ENCODE data around the gene BEX5. TPM values are rescaled to one million over a fixed set of nuclear protein-coding genes. Genes with fewer than 3 reads are reported as not detected.
"Not testable (repeated sequence)": the region's sequence is repeated elsewhere in the genome, so short reads cannot be mapped to it uniquely, and the experiment has no call there.

BEX5 gene
- 1 to 10 TPM; 1.6 to 5.3 (median 3.3) TPM for total RNA-seq

DNA sequence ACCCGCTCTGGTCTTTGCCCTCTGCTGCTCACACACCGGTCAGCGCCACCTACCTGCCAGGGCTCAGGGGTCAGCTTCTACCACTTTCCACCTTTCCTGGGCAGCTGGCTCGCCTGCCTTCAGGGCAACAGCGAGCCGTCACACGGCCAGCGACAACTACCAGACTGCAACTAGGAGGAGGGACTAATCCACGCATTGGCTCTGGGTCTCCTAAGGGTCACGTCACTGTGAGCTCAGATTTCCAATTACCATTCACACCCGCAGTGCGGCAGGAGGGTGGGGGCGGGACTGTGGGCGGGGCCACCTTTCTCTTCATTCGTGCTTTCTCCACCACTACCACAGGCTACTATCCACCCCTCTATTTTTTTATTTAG lies at the start of gene BEX5:
Gene BEX5, minus strand, starts transcription at position 172 of the 374 bp plus-strand sequence. CDS start 1,712 bp downstream, outside the sequence.
- H3K27ac ChIP-seq: peak within 1 kb of the TSS; percentile 74 to 76
- H3K4me3 ChIP-seq: peak within 1 kb of the TSS; percentile 33 to 61 (median 53)
- peak in 1 of 3 donors; percentile 33 for TF ChIP-seq POLR2AphosphoS5 (IDR thresholded peaks at IDR 0.05)
- no peak for TF ChIP-seq POLR2A (IDR thresholded peaks at IDR 0.05)
- no peaks in the 10 kb centered on the region for H3K36me3 ChIP-seq
- no peaks in the 10 kb centered on the region for H3K4me1 ChIP-seq
- peak in 1 of 2 donors; percentile 63 for DNase-seq (ENCODE audit: low spot score in 2 of 2)
- intact Hi-C loops (cut with DNase I; ENCODE audit: low total_unique reads): no loop called here
- peaks cover 0 to 41% of the 10 kb centered on the region in 2 donors for H3K27me3 ChIP-seq
- no peaks in the 10 kb centered on the region for H3K9me3 ChIP-seq

DNA sequence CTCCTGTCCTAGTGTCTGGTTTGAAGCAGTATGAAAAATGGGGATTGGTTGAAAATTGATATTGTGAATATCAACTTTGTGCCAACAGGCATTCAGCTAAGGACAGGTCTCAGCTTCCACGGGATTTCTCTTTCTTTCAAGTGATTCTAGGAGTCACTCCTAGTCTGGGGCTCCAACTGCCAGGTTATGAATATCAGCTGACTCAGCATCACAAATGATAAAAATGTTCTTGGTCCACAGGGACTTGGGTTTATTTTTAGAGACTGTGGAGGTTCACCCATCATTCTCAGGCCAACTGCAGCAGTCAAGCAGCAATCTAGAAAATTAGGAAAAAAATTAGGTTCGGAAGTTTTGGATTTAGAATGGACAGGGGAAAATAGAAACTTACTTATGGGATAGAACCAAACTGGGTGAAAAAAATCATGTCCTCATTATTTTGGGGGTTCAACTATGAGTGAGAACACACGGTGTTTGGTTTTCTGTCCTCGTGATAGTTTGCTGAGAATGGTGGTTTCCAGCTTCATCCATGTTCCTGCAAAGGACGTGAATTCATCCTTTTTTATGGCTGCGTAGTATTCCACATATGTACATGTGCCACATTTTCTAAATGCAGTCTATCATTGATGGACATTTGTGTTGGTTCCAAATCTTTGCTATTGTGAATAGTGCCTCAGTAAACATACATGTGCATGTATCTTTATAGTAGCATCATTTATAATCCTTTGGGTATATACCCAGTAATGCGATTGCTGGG lies 30.4 kb upstream of the BEX5 start:
- H3K27me3 ChIP-seq: peaks cover 0 to 14% of the 10 kb centered on the region in 2 donors
- TF ChIP-seq, protein P1, sequence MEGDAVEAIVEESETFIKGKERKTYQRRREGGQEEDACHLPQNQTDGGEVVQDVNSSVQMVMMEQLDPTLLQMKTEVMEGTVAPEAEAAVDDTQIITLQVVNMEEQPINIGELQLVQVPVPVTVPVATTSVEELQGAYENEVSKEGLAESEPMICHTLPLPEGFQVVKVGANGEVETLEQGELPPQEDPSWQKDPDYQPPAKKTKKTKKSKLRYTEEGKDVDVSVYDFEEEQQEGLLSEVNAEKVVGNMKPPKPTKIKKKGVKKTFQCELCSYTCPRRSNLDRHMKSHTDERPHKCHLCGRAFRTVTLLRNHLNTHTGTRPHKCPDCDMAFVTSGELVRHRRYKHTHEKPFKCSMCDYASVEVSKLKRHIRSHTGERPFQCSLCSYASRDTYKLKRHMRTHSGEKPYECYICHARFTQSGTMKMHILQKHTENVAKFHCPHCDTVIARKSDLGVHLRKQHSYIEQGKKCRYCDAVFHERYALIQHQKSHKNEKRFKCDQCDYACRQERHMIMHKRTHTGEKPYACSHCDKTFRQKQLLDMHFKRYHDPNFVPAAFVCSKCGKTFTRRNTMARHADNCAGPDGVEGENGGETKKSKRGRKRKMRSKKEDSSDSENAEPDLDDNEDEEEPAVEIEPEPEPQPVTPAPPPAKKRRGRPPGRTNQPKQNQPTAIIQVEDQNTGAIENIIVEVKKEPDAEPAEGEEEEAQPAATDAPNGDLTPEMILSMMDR (IDR thresholded peaks at IDR 0.05): no peak
- no peak for TF ChIP-seq POLR2AphosphoS5 (IDR thresholded peaks at IDR 0.05)
- TF ChIP-seq POLR2A (IDR thresholded peaks at IDR 0.05): no peak
- no peak overlapping the region for H3K27ac ChIP-seq
- DNase-seq (ENCODE audit: low spot score in 2 of 2): no peak
- H3K4me1 ChIP-seq: no peaks in the 10 kb centered on the region
- H3K9me3 ChIP-seq: peaks cover 2 to 12% of the 10 kb centered on the region in 2 donors
- H3K4me3 ChIP-seq: no peak overlapping the region
- intact Hi-C loops (cut with DNase I; ENCODE audit: low total_unique reads): no loop called here
- H3K36me3 ChIP-seq: no peaks in the 10 kb centered on the region

DNA sequence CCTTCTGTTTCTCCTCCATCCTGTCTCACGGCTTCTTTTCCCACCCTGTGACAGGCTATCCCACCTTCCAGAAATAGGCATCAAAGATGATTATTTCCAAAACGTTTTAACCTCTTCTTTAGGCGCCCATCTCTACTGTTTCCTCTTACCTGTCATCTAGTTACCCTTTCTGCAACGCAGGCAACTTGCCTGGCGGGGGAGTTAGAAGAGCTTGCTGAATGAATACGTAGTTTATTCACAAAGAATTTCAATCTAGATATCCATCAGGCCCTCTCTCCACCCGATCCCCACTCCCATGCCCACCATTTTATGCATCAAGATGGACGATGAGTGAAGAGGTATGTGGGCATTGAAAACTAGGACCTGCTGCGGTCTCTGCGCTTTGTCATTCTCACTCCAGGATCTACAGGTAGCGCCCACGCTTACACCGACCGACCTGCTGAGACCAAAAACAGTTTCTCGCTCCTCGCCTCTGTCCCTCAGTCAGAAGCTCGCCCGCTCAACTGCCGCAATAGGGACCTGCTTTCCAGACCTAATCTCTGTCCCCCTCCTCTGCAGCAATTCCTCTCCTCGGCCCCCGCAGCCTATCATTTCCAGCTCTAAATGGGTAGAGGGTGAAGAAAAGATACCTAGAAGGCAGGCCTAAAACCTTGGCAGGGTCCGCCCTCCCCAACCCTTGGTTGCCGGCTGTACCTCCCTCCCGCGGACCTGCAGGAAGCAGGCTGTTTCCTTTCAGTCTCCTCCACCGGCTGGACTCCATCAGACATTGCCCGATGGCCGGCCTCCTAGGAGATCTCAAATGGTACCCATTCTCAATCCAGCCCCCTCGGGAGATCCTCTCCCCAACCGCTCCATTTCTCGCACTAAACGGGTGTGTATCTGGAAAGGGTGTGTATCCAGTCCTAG lies 624 bp downstream of the BEX5 start:
- Histone ChIP-seq H3K4me3 (peak overlapping the region; percentile 33 to 61 (median 53)), H3K36me3 (no peaks in the 10 kb centered on the region), H3K27me3 (peaks cover 0 to 37% of the 10 kb centered on the region in 2 donors), H3K4me1 (no peaks in the 10 kb centered on the region), H3K27ac (peak overlapping the region; percentile 74 to 76), H3K9me3 (no peaks in the 10 kb centered on the region)
- no peak for DNase-seq (ENCODE audit: low spot score in 2 of 2)
- intact Hi-C loops (cut with DNase I; ENCODE audit: low total_unique reads): no loop called here
- TF ChIP-seq, protein P1 (IDR thresholded peaks at IDR 0.05): no peak
- TF ChIP-seq POLR2A (IDR thresholded peaks at IDR 0.05) (no peak), POLR2AphosphoS5 (IDR thresholded peaks at IDR 0.05) (no peak)

DNA sequence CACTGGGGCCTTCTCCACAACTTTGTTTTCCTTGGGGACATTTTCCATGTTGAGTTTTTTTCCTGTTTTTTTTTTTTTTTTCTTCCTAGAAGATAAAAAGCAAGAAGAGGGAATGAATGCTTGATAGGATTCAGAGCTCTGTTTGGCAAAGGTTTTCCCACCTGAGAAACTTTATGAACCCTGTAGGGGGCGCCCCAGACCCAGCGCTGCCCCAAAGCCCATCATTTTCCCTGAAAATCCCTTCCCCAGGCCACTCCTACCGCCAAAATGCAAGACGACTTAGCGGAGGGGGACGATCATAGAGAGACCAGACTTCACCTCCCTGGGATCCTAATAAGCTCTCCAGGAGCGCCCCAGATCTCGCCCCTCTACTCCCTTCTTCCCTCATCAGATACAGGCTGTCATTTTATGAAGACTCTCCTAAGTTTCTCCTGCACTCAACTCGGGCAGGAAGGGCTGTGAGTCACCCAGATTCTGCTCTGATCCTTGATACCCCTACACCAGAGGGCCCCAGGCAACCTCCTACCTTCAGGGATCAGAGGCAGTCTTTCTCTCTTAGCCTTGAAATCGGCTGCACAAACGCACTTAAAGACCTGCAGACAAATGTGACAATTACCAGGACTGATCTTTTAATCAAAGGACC lies 1.4 kb downstream of the BEX5 start:
- TF ChIP-seq POLR2AphosphoS5 (IDR thresholded peaks at IDR 0.05) (no peak), POLR2A (IDR thresholded peaks at IDR 0.05) (no peak)
- TF ChIP-seq, protein P1 (IDR thresholded peaks at IDR 0.05): no peak
- no peak for DNase-seq (ENCODE audit: low spot score in 2 of 2)
- intact Hi-C loops (cut with DNase I; ENCODE audit: low total_unique reads): no loop called here
- Histone ChIP-seq H3K27ac (peak overlapping the region in 1 of 2 donors; percentile 76), H3K9me3 (no peaks in the 10 kb centered on the region), H3K36me3 (no peaks in the 10 kb centered on the region), H3K27me3 (peaks cover 0 to 35% of the 10 kb centered on the region in 2 donors), H3K4me1 (no peaks in the 10 kb centered on the region), H3K4me3 (peak overlapping the region in 2 of 3 donors; percentile 53 to 61)

DNA sequence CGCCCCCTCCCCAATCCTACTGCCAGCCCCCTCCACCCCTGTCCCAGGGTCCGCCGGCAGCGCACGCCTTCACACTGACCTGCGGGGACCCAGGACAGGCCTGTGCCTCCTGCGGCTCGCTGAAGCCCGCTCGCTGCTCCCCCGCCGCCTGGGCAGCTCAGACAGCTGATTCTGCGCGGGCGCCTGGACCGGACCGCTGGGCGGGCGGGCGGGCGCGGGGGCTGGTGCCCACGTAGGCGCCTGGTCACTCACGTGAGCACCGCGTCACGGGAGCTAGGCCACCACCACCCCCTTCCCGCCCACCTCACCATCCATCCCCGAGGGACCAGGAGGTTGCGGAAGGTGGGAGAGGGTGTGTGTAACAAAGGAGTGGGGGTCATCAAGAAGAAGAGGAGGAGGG lies 13.5 kb downstream of the BEX5 start, which contains the start of gene TCEAL6:
Gene TCEAL6, minus strand, starts transcription at position 208 of the 400 bp plus-strand sequence.
- H3K9me3 ChIP-seq; DNase-seq (ENCODE audit: low spot score in 2 of 2); H3K27ac ChIP-seq; intact Hi-C loops (cut with DNase I; ENCODE audit: low total_unique reads); H3K36me3 ChIP-seq; H3K4me1 ChIP-seq; H3K4me3 ChIP-seq: not testable (repeated sequence)
- peaks cover 0 to 69% of the 10 kb centered on the region in 2 donors for H3K27me3 ChIP-seq

DNA sequence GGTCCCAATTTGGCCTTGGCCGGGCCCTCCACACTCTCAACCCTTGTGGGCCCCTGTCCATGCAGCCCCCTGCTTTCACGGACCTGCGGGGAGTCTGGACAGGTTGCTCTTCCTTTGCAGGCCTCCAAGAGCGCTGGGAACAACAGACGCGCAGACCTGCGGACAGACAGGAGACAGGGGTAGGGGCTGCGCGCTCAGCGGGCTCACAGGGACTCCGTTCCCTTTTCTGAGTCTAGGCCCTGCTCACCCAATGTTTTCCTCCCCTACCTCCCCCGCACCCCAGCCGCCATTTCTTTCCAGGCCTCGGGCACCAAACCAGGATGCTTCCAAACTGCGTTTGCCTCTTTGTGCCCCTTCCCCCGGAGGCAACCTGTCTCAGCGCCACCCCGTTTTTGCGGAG lies 14.1 kb downstream of the BEX5 start:
- DNase-seq (ENCODE audit: low spot score in 2 of 2); H3K27ac ChIP-seq; intact Hi-C loops (cut with DNase I; ENCODE audit: low total_unique reads); H3K4me1 ChIP-seq; H3K36me3 ChIP-seq; H3K4me3 ChIP-seq; H3K9me3 ChIP-seq: not testable (repeated sequence)
- H3K27me3 ChIP-seq: peaks cover 0 to 69% of the 10 kb centered on the region in 2 donors

DNA sequence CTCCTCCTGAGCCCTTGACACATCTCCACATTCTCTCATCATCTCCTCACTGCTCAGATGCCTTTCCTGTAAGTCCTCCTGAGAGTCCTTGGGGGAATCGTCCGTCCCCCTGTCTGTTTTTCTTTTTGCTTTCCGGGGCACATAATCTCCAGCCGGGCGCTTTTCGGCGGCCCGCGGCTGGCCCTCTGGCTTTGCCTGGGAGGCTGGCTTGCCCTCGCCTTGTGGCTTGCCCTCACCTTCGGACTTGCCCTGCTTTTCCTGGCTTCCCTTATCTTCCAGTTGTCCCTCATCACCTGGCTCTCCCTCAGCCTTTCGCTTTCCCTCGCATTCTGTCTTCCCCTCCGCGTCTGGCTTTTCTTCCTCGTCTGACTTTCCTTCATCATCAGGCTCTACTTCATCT lies 14.9 kb downstream of the BEX5 start:
- H3K36me3 ChIP-seq; H3K27ac ChIP-seq; H3K4me3 ChIP-seq; H3K4me1 ChIP-seq; intact Hi-C loops (cut with DNase I; ENCODE audit: low total_unique reads); H3K9me3 ChIP-seq; DNase-seq (ENCODE audit: low spot score in 2 of 2): not testable (repeated sequence)
- peaks cover 0 to 67% of the 10 kb centered on the region in 2 donors for H3K27me3 ChIP-seq

Data from breast epithelium (tissue), 4 donors.